ENCODE measurements around the gene KCTD16.

KCTD16 gene

GRCh38 chr5:144465441-144465840, 294.8 kb downstream of the KCTD16 start:
- H3K4me3 ChIP-seq (ENCODE audit: low read depth, low read length), result no peak overlapping the region
- H3K27me3 ChIP-seq, result no peaks in the 10 kb centered on the region
- H3K4me1 ChIP-seq, result no peaks in the 10 kb centered on the region
- no peak for DNase-seq
- no peaks in the 10 kb centered on the region for H3K9me3 ChIP-seq
- no peak for TF ChIP-seq CTCF (IDR thresholded peaks at IDR 0.05; ENCODE audit: low read depth, low read length)
- H3K36me3 ChIP-seq, result no peaks in the 10 kb centered on the region

- no peaks in the 10 kb centered on the region for H3K9me3 ChIP-seq
- DNase-seq, result no peak
- no peaks in the 10 kb centered on the region for H3K27me3 ChIP-seq
- H3K4me1 ChIP-seq, result no peaks in the 10 kb centered on the region
- no peak overlapping the region for H3K4me3 ChIP-seq (ENCODE audit: low read depth, low read length)
- no peaks in the 10 kb centered on the region for H3K36me3 ChIP-seq
- TF ChIP-seq CTCF (IDR thresholded peaks at IDR 0.05; ENCODE audit: low read depth, low read length), result peak; percentile 45
These were observed 297.1 kb downstream of the KCTD16 start for GRCh38 chr5:144467792-144468191.

GRCh38 chr5:144468571-144468970, 297.9 kb downstream of the KCTD16 start:
- TF ChIP-seq CTCF (IDR thresholded peaks at IDR 0.05; ENCODE audit: low read depth, low read length), result no peak
- Histone ChIP-seq H3K36me3 (no peaks in the 10 kb centered on the region), H3K4me3 (ENCODE audit: low read depth, low read length) (no peak overlapping the region), H3K4me1 (no peaks in the 10 kb centered on the region), H3K9me3 (no peaks in the 10 kb centered on the region), H3K27me3 (no peaks in the 10 kb centered on the region)
- no peak for DNase-seq

- H3K4me3 ChIP-seq (ENCODE audit: low read depth, low read length), result no peak overlapping the region
- H3K27me3 ChIP-seq, result no peaks in the 10 kb centered on the region
- TF ChIP-seq CTCF (IDR thresholded peaks at IDR 0.05; ENCODE audit: low read depth, low read length), result no peak
- no peaks in the 10 kb centered on the region for H3K9me3 ChIP-seq
- H3K36me3 ChIP-seq, result no peaks in the 10 kb centered on the region
- DNase-seq, result no peak
- H3K4me1 ChIP-seq, result no peaks in the 10 kb centered on the region
These were observed 298.4 kb downstream of the KCTD16 start for GRCh38 chr5:144469106-144469505.

- no peaks in the 10 kb centered on the region for H3K36me3 ChIP-seq
- no peaks in the 10 kb centered on the region for H3K9me3 ChIP-seq
- H3K27me3 ChIP-seq, result no peaks in the 10 kb centered on the region
- no peak overlapping the region for H3K4me3 ChIP-seq (ENCODE audit: low read depth, low read length)
- no peak for TF ChIP-seq CTCF (IDR thresholded peaks at IDR 0.05; ENCODE audit: low read depth, low read length)
- DNase-seq, result no peak
- no peaks in the 10 kb centered on the region for H3K4me1 ChIP-seq
These were observed 301.5 kb downstream of the KCTD16 start for GRCh38 chr5:144472221-144472620.

- H3K27me3 ChIP-seq, result no peaks in the 10 kb centered on the region
- no peaks in the 10 kb centered on the region for H3K9me3 ChIP-seq
- H3K4me3 ChIP-seq (ENCODE audit: low read depth, low read length), result no peak overlapping the region
- no peak for DNase-seq
- H3K4me1 ChIP-seq, result no peaks in the 10 kb centered on the region
- TF ChIP-seq CTCF (IDR thresholded peaks at IDR 0.05; ENCODE audit: low read depth, low read length), result no peak
- no peaks in the 10 kb centered on the region for H3K36me3 ChIP-seq
These were observed 303.0 kb downstream of the KCTD16 start for GRCh38 chr5:144473650-144474049.
